ENCODE results near the gene ADGRL3.

GRCh38 chr4:61212788-61213187, 12.7 kb downstream of the ADGRL3 start:
- no peak for TF ChIP-seq CTCF (IDR thresholded peaks at IDR 0.05; ENCODE audit: insufficient read depth, low read length, poor library complexity, severe bottlenecking)
- no peak for TF ChIP-seq EZH2phosphoT487 (conservative IDR thresholded peaks at IDR 0.05; ENCODE audit: low read length)
